Measurements from ENCODE around the gene ARHGAP4.

The ARHGAP4 gene

GRCh38 chrX:153934148-153934761 is 8.2 kb upstream of the ARHGAP4 start:
- TF ChIP-seq FOXA1 (IDR thresholded peaks at IDR 0.05) (no peak), SUZ12 (IDR thresholded peaks at IDR 0.05) (no peak), FOXK2 (IDR thresholded peaks at IDR 0.05) (no peak), ELF4 (IDR thresholded peaks at IDR 0.05) (no peak), CTBP1 (IDR thresholded peaks at IDR 0.05; ENCODE audit: borderline replicate concordance) (no peak), PKNOX1 (IDR thresholded peaks at IDR 0.05) (no peak), HDGF (IDR thresholded peaks at IDR 0.05; ENCODE audit: borderline replicate concordance) (no peak)
- DNase-seq (ENCODE audit: extremely low spot score) = no peak
- CTCF ChIA-PET = interaction anchor here (0.6 to 2.1 kb wide), 4 partner anchors 9 to 12 kb away, joined by 3 to 9 read pairs (median 4); partner anchors contain the start of gene RENBP
- POLR2A ChIA-PET = interaction anchor here (0.8 to 2.0 kb wide), 10 partner anchors 8 to 592 kb away, joined by 3 to 9 read pairs (median 4); partner anchors contain the start of genes ARHGAP4, HCFC1, IDH3G and RENBP

- ChIA-PET CTCF (interaction anchor here (1.0 to 2.1 kb wide), 3 partner anchors 11 to 13 kb away, joined by 3 to 9 read pairs (median 5); partner anchors contain the start of gene RENBP), POLR2A (interaction anchor here (0.9 to 1.5 kb wide), 2 partner anchors 13 to 139 kb away, joined by 3 to 5 read pairs; partner anchors contain the start of genes IDH3G and SSR4)
- no peak for DNase-seq (ENCODE audit: extremely low spot score)
- TF ChIP-seq SP1 (IDR thresholded peaks at IDR 0.05) (no peak), ELF4 (IDR thresholded peaks at IDR 0.05) (no peak), HDGF (IDR thresholded peaks at IDR 0.05; ENCODE audit: borderline replicate concordance) (no peak), SUZ12 (IDR thresholded peaks at IDR 0.05) (no peak)
Observed at GRCh38 chrX:153933748-153934147, 7.7 kb upstream of the ARHGAP4 start.

GRCh38 chrX:153932220-153932915 is 6.3 kb upstream of the ARHGAP4 start:
- ChIA-PET POLR2A (interaction anchor here (4.0 kb wide), 1 partner anchor 38 kb away, joined by 13 read pairs; the partner anchor contains the start of gene HCFC1), CTCF (interaction anchor here (2.1 kb wide), 1 partner anchor 14 kb away, joined by 9 read pairs; no protein-coding TSS in a partner anchor)
- TF ChIP-seq ZNF384 (IDR thresholded peaks at IDR 0.05) = no peak
- TF ChIP-seq SUZ12 (IDR thresholded peaks at IDR 0.05) = no peak
- no peak for TF ChIP-seq FOXK2 (IDR thresholded peaks at IDR 0.05)
- no peak for TF ChIP-seq NFRKB (IDR thresholded peaks at IDR 0.05)
- DNase-seq (ENCODE audit: extremely low spot score) = no peak

GRCh38 chrX:153931748-153932147 is 5.7 kb upstream of the ARHGAP4 start:
- CTCF ChIA-PET = no interaction called here
- POLR2A ChIA-PET = interaction anchor here (0.8 to 4.0 kb wide), 2 partner anchors 39 to 41 kb away, joined by 3 to 13 read pairs; partner anchors contain the start of genes HCFC1 and TMEM187
- TF ChIP-seq ARNT (IDR thresholded peaks at IDR 0.05) = no peak
- DNase-seq (ENCODE audit: extremely low spot score) = no peak

GRCh38 chrX:153931151-153931550 is 5.1 kb upstream of the ARHGAP4 start:
- ChIA-PET CTCF (no interaction called here), POLR2A (interaction anchor here (0.8 to 7.1 kb wide), 3 partner anchors 16 to 41 kb away, joined by 3 to 65 read pairs (median 13); partner anchors contain the start of genes HCFC1, RENBP and TMEM187)
- TF ChIP-seq PKNOX1 (IDR thresholded peaks at IDR 0.05) (no peak), L3MBTL2 (conservative IDR thresholded peaks at IDR 0.05) (no peak), FOXM1 (IDR thresholded peaks at IDR 0.05; ENCODE audit: borderline replicate concordance) (no peak), ELF4 (IDR thresholded peaks at IDR 0.05) (no peak), CTBP1 (IDR thresholded peaks at IDR 0.05; ENCODE audit: borderline replicate concordance) (no peak), FOXK2 (IDR thresholded peaks at IDR 0.05) (no peak), SP1 (IDR thresholded peaks at IDR 0.05) (no peak), TARDBP (IDR thresholded peaks at IDR 0.05) (no peak), LEF1 (IDR thresholded peaks at IDR 0.05; ENCODE audit: borderline replicate concordance) (no peak), ZNF384 (IDR thresholded peaks at IDR 0.05) (no peak), BHLHE40 (IDR thresholded peaks at IDR 0.05; ENCODE audit: borderline replicate concordance) (no peak)
- no peak for DNase-seq (ENCODE audit: extremely low spot score)

- TF ChIP-seq BHLHE40 (IDR thresholded peaks at IDR 0.05; ENCODE audit: borderline replicate concordance) = no peak
- CTCF ChIA-PET = interaction anchor here (9.2 kb wide), 1 partner anchor 16 kb away, joined by 100 read pairs; the partner anchor contains the start of gene RENBP
- DNase-seq (ENCODE audit: extremely low spot score) = no peak
- POLR2A ChIA-PET = interaction anchor here (0.8 to 7.1 kb wide), 4 partner anchors 10 to 136 kb away, joined by 3 to 65 read pairs (median 12); partner anchors contain the start of genes HCFC1, IDH3G, RENBP and SSR4
Observed at GRCh38 chrX:153930011-153930910, 4.2 kb upstream of the ARHGAP4 start.

- ChIA-PET CTCF (interaction anchor here (9.2 kb wide), 1 partner anchor 16 kb away, joined by 100 read pairs; the partner anchor contains the start of gene RENBP), POLR2A (interaction anchor here (0.8 to 7.1 kb wide), 4 partner anchors 10 to 135 kb away, joined by 3 to 65 read pairs (median 12); partner anchors contain the start of genes HCFC1, IDH3G, RENBP and SSR4)
- no peak for TF ChIP-seq FOXM1 (IDR thresholded peaks at IDR 0.05; ENCODE audit: borderline replicate concordance)
- no peak for TF ChIP-seq ZNF384 (IDR thresholded peaks at IDR 0.05)
- no peak for TF ChIP-seq HDGF (IDR thresholded peaks at IDR 0.05; ENCODE audit: borderline replicate concordance)
- DNase-seq (ENCODE audit: extremely low spot score) = no peak
Observed at GRCh38 chrX:153929576-153929975, 3.5 kb upstream of the ARHGAP4 start.

Data from HEK293T (cell line).